Thoracic aorta (tissue), 2 donors: Measurements from ENCODE around the gene CD63. TPM values are rescaled to one million over a fixed set of nuclear protein-coding genes. Genes with fewer than 3 reads are reported as not detected.
A peak's percentile ranks its signal among the peaks of the same experiment; 100 is the strongest.

Experiments
- ATAC-seq: fragments of 150-250 bp; one replicate; pipeline ENCODE4 v1.8.0; 2017; ENCODE audit warnings: low read depth; ENCODE audit not compliant: insufficient number of reproducible peaks, low FRiP score
- DNase-seq: peaks from one replicate; pipeline ENCODE4 v3.0.0-alpha.2; 2020; ENCODE audit warnings: low spot score
- H3K27ac ChIP-seq, 2 donors: fragments of 200-600 bp; sonication (generic); 1 replicate in 1 of 2; 2 replicates in 1 of 2; pipeline ENCODE4 v1.5.1; 2016; ENCODE audit warnings: mild to moderate bottlenecking in 2 of 2, moderate library complexity in 2 of 2
- H3K27me3 ChIP-seq: fragments of 200-600 bp; sonication (generic); replicated peaks from 2 replicates; pipeline ENCODE4 v1.6.0; 2016; ENCODE audit warnings: mild to moderate bottlenecking; ENCODE audit not compliant: insufficient read depth
- H3K36me3 ChIP-seq: fragments of 200-600 bp; sonication (generic); one replicate; pipeline ENCODE4 v1.5.1; 2016
- H3K4me1 ChIP-seq, 2 donors: fragments of 200-600 bp; sonication (generic); 1 replicate in 1 of 2; 2 replicates in 1 of 2; pipeline versions ENCODE4 v1.5.1 to v1.6.0; 2016; ENCODE audit warnings: low read depth in 2 of 2, mild to moderate bottlenecking in 1 of 2; ENCODE audit not compliant: control insufficient read depth in 1 of 2
- H3K4me3 ChIP-seq: fragments of 200-600 bp; sonication (generic); 2 replicates; pipeline ENCODE4 v1.5.1; 2016; ENCODE audit warnings: mild to moderate bottlenecking
- H3K9me3 ChIP-seq: fragments of 200-600 bp; sonication (generic); 2 replicates; pipeline ENCODE4 v1.5.1; 2016
- total RNA-seq, 2 donors: library from RNA; depleted of rRNA; stranded (reverse); fragments of >200 nt; gene quantifications; one replicate each; pipeline versions ENCODE4 v1.1.0 to v1.2.3, GENCODE V29; 2016
- TF ChIP-seq, protein P1 (sequence below): fragments of 200-600 bp; sonication (generic); IDR thresholded peaks from one replicate; pipeline ENCODE4 v1.5.1; 2019; ENCODE audit warnings: antibody characterized with exemption

CD63 gene
- total RNA-seq, 2 donors from 2014 or later, result 615 to 776 TPM

GRCh38 chr12:55743406-55744339 lies 14.9 kb upstream of the CD63 start:
- Histone ChIP-seq H3K27me3 (no peaks in the 10 kb centered on the region), H3K9me3 (no peaks in the 10 kb centered on the region), H3K4me1 (peaks cover 16 to 29% of the 10 kb centered on the region in 2 donors), H3K4me3 (peak overlapping the region; percentile 89), H3K36me3 (no peaks in the 10 kb centered on the region), H3K27ac (peak overlapping the region; percentile 15 to 50)
- peak; percentile 39 for ATAC-seq
- TF ChIP-seq, protein P1, sequence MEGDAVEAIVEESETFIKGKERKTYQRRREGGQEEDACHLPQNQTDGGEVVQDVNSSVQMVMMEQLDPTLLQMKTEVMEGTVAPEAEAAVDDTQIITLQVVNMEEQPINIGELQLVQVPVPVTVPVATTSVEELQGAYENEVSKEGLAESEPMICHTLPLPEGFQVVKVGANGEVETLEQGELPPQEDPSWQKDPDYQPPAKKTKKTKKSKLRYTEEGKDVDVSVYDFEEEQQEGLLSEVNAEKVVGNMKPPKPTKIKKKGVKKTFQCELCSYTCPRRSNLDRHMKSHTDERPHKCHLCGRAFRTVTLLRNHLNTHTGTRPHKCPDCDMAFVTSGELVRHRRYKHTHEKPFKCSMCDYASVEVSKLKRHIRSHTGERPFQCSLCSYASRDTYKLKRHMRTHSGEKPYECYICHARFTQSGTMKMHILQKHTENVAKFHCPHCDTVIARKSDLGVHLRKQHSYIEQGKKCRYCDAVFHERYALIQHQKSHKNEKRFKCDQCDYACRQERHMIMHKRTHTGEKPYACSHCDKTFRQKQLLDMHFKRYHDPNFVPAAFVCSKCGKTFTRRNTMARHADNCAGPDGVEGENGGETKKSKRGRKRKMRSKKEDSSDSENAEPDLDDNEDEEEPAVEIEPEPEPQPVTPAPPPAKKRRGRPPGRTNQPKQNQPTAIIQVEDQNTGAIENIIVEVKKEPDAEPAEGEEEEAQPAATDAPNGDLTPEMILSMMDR, result no peak
- no peak for DNase-seq

DNA sequence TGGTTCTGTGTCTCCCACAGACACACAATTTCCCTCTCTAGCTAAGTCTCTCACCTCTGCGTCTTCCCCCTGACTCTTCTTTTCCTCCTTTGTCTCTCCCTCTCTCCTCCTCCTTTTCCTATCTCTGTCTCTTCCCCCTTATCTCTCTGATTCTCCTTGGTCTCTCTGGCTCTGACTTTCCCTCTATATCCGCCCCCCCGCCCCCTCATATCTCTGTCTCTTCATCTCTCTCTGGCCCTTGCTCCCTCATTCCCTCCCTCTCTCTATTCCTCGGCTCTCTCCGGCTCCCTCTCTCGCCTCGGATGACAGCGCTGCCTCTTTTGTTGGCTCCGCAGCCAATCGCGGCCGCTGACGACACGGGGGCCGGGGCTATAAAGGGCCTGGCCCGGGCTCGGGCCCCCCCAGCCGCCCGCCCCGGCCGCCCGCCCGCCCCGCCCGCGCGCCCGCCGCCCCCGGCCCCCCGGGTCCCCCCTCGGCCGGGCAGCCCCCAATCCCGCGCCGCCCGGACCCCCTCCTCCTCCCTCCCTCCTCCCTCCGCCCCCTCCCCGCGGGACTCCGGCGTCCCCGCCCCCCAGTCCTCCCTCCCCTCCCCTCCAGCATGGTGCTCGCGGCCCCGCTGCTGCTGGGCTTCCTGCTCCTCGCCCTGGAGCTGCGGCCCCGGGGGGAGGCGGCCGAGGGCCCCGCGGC lies 14.1 kb upstream of the CD63 start, which contains the start of gene GDF11:
GDF11 (plus strand) TSS at position 404 of the 687 bp plus-strand sequence; CDS start at position 599, 195 bp downstream.
- Histone ChIP-seq H3K4me3 (peak within 1 kb of the TSS; percentile 89), H3K27ac (peak within 1 kb of the TSS; percentile 37 to 58), H3K36me3 (no peaks in the 10 kb centered on the region), H3K4me1 (peaks cover 19 to 33% of the 10 kb centered on the region in 2 donors), H3K27me3 (no peaks in the 10 kb centered on the region), H3K9me3 (no peaks in the 10 kb centered on the region)
- no peak for DNase-seq
- TF ChIP-seq, protein P1, result no peak
- peak; percentile 22 for ATAC-seq

DNA sequence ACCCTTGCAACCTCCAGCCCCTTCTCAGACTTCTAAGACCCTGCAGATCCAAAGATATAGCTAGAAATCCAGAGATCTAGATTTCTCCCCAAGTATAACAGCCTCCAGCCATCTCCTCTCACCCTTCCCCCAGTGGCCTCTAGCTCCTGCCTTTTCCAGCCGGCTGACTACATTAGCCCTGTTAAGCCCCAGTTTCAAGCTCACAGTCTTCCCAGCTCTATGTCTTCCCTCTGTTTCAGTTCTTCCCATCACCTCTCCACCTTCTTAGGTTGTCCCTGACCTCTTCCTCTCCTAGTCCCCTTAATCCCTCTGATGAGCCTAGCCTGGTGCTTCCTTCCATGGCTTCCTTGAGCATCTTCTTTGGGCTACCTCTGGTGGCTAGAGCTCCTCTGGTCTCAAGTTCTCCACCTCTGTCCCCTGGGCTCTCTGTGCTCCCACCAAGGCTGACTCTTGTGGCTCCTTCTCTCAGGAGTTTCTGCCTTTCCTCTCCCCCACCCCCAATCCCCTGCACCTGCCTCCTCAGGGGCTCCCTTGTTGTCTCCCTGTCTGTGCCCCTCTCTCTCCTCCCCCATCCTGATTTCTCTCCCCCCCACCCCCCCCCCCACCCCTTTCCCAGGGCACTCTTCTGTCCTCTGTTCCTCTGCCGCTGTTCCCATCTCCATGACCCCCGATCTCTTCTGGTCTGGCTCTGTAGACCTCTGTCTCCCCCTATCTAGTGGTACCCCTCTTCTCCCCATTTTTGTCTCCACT lies 13.3 kb upstream of the CD63 start:
- Histone ChIP-seq H3K4me1 (peaks cover 21 to 40% of the 10 kb centered on the region in 2 donors), H3K27ac (peak overlapping the region in 1 of 2 donors; percentile 37), H3K27me3 (no peaks in the 10 kb centered on the region), H3K9me3 (no peaks in the 10 kb centered on the region), H3K36me3 (no peaks in the 10 kb centered on the region), H3K4me3 (peak overlapping the region; percentile 64)
- DNase-seq (no peak), ATAC-seq (no peak)
- TF ChIP-seq, protein P1, result no peak

- no peaks in the 10 kb centered on the region for H3K36me3 ChIP-seq
- TF ChIP-seq, protein P1, result no peak
- peak overlapping the region in 1 of 2 donors; percentile 71 for H3K27ac ChIP-seq
- H3K27me3 ChIP-seq, result no peaks in the 10 kb centered on the region
- peak overlapping the region; percentile 86 for H3K4me3 ChIP-seq
- no peak for DNase-seq
- no peaks in the 10 kb centered on the region for H3K9me3 ChIP-seq
- ATAC-seq, result no peak
- H3K4me1 ChIP-seq, result peaks cover 6 to 20% of the 10 kb centered on the region in 2 donors
These were observed 10.2 kb upstream of the CD63 start for GRCh38 chr12:55739025-55739378.
